Iris pigment epithelial cell (primary cell): ENCODE data around the gene EZH1.

Experiments used
- DNase-seq: peaks from one replicate; pipeline ENCODE4 v3.0.0-alpha.2; 2011; ENCODE audit warnings: low read depth

The EZH1 gene

GRCh38 chr17:42709561-42709960 is 35.3 kb downstream of the EZH1 start:
- DNase-seq = no peak

- DNase-seq = no peak
Observed at GRCh38 chr17:42708588-42708987, 36.3 kb downstream of the EZH1 start.

GRCh38 chr17:42706732-42707131 is 38.1 kb downstream of the EZH1 start:
- DNase-seq = no peak

- DNase-seq = no peak
Observed at GRCh38 chr17:42704837-42705494, 39.9 kb downstream of the EZH1 start.

GRCh38 chr17:42704490-42704836 is 40.4 kb downstream of the EZH1 start:
- no peak for DNase-seq

- DNase-seq = no peak
Observed at GRCh38 chr17:42702446-42702845, 42.4 kb downstream of the EZH1 start.

GRCh38 chr17:42700586-42701289 is 44.1 kb downstream of the EZH1 start:
- DNase-seq = no peak

- DNase-seq = no peak
Observed at GRCh38 chr17:42699415-42699740, 45.5 kb downstream of the EZH1 start.

- peak; percentile 58 for DNase-seq
Observed at GRCh38 chr17:42698736-42699414, 46.0 kb downstream of the EZH1 start.

GRCh38 chr17:42697108-42697811 is 47.6 kb downstream of the EZH1 start:
- no peak for DNase-seq

GRCh38 chr17:42695500-42695899 is 49.3 kb downstream of the EZH1 start:
- no peak for DNase-seq

- DNase-seq = no peak
Observed at GRCh38 chr17:42694524-42694923, 50.3 kb downstream of the EZH1 start.

GRCh38 chr17:42692489-42692888 is 52.4 kb downstream of the EZH1 start:
- DNase-seq = no peak

- no peak for DNase-seq
Observed at GRCh38 chr17:42691021-42691545, 53.8 kb downstream of the EZH1 start.

GRCh38 chr17:42690596-42690995 is 54.2 kb downstream of the EZH1 start:
- no peak for DNase-seq

- DNase-seq = no peak
Observed at GRCh38 chr17:42687707-42688320, 57.0 kb downstream of the EZH1 start.

GRCh38 chr17:42686520-42687128 is 58.2 kb downstream of the EZH1 start:
- DNase-seq = no peak

GRCh38 chr17:42685831-42686230 is 59.0 kb downstream of the EZH1 start:
- no peak for DNase-seq

- DNase-seq = no peak
Observed at GRCh38 chr17:42684929-42685556, 59.8 kb downstream of the EZH1 start.

- peak; percentile 33 for DNase-seq
Observed at GRCh38 chr17:42683407-42684034, 61.3 kb downstream of the EZH1 start.
